GM12874 (cell line): ENCODE results near the gene LUC7L3.

Source experiments
- CTCF ChIP-seq: IDR thresholded peaks from 2 replicates; pipeline ENCODE4 v1.5.1; 2011; ENCODE audit warnings: low read depth, mild to moderate bottlenecking, control low read depth, low read length, moderate library complexity; ENCODE audit not compliant: insufficient read depth

LUC7L3 gene

DNA sequence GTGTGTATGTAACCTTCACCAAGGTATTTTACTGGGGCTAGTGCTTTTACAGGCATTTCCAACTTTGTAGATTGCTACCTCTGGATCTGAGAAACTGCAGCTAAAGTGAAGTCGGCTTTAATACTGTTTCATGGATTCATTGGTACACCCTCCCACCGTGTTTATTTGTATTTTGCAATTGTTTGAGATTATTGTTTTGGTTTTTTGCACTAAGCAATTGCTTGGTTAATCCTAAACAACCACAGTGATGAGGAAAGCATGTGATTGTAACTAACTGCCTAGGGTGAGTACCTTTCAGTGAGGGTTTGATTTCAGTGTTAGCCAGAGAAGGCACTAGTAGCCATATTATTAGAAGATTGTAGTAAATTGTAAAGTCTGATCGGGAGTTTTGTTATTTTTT is 3.3 kb downstream of the LUC7L3 start:
- no peak for TF ChIP-seq CTCF

DNA sequence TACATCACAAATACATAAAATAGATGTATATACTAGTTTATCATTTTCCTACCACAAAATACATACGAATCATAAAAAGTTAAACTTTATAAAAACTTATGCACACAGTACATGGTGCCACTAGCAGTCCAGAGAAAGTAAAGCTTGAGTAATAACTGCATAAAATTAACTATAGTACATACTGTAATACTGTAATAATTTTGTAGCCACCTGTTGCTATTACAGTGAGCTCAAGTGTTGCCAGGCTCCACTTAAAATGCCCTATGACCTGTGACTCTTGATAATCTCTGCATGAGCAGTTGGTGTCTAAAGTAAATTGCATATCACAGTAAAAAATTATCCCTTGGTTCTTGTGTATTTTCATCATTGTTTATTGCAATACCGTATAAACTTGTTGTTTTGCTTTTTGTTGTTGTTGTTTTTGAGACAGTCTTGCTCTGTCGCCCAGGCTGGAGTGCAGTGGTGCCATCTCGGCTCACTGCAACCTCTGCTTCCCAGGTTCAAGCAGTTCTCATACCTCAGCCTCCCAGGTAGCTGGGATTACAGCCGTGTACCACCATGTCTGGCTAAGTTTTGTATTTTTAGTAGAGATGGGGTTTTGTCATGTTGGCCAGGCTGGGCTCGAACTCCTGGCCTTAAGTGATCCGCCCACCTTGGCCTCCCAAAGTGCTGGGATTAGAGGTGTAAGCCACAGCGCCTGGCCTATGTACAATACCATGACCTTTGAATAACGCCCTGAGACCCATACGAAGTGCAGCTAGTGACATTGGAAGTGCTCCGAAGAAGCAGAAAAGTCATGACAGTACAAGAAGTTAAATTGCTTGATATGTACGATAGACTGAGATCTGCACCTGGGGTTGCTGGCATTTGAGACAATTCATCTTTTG is 6.6 kb downstream of the LUC7L3 start:
- TF ChIP-seq CTCF: no peak

GRCh38 chr17:50728112-50728429 is 8.7 kb downstream of the LUC7L3 start:
- TF ChIP-seq CTCF: no peak

DNA sequence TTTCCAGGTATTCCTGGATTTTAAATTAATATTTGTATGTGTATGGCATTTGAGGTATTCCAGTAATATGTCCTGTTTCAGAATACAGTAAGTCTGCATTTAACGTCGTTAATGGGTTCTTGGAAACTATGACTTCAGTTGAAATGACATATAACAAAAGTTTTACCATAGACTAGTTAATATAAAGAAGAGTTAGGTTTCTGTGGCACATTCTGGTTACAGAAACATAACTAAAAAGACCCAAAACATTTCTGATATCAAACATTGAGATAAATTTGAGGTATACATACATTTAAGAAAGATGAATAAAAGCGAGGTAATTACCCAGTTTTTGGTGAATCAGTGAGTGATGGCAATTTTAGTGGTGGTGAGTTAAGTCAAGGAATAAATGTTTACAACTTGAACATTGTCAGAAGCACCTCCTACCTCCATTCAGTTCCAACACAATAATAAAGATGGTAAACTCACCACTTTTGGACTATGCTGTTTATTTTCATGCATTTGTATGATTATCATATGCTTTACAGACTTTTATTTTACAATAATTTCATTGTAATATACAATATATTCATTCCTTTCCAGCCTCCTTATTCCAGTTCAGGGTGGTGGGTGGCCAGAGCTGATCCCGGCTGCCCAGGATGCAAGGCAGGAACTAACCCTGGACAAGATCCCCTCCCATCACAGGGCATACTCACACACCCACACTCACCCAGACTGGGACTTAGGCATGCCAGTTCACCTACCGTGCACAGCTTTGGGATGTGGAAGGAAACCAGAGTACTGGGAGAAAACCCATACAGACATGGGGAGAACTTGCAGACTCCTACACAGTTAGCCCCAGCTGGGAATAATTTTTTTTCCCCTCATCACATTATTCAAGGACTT is 9.7 kb downstream of the LUC7L3 start:
- no peak for TF ChIP-seq CTCF

DNA sequence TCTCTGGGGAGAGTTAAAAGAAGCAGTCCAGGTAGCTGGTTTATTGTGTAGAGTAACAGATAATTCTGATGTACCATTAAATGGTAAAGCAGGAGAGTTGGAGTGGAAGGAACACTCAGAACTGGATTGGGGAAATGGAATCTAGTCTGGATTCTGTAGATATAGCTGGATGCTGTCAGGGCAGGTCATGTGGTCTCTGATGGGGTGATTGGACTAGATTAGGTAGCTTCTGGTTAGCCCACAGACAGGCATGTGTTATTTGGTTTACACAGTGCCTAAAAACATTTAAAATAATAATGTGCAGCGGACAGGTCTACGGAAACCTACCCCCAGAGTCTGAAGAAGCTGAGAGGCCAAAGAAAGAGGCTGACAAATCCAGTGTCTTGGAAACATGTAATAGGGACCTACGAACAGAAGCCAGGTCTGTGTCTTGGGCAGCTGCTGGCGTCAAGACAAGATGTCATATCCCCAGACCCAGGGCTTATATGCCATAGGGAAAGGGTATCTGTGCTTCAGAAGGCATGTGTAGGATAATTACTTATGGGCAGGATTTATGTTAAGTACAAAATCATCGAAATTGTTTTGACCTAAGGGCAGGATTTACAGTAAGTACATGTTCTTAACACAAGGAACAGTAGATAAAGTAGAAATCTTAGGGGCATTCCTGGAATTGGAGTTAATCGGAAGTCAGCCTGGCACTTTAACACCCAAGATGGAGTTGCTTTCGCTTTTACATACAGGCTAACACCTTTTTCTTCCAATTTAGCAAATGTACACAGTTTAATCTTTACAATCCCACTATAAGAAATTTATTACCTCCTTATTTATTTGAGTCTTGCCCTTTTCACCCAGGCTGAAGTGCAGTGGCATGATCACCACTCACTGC is 12.4 kb downstream of the LUC7L3 start:
- no peak for TF ChIP-seq CTCF

- TF ChIP-seq CTCF: no peak
Observed at GRCh38 chr17:50735287-50735686, 15.9 kb downstream of the LUC7L3 start.
